ENCODE measurements around the gene DUSP22. TPM values are rescaled to one million over a fixed set of nuclear protein-coding genes. Genes with fewer than 3 reads are reported as not detected.

The DUSP22 gene
- total and polyA plus RNA-seq, 4 donors: 9.5 to 31.0 (median 20.1) TPM

- TF ChIP-seq CTCF (IDR thresholded peaks at IDR 0.05; ENCODE audit: low read depth, low read length, missing input control) (no peak), JUND (IDR thresholded peaks at IDR 0.05) (no peak), SP1 (IDR thresholded peaks at IDR 0.05) (no peak), NR2F2 (IDR thresholded peaks at IDR 0.05) (no peak), ATF3 (IDR thresholded peaks at IDR 0.05) (no peak), RAD21 (IDR thresholded peaks at IDR 0.05) (no peak)
Observed at GRCh38 chr6:331622-332521, 39.6 kb downstream of the DUSP22 start (continued).

DNA sequence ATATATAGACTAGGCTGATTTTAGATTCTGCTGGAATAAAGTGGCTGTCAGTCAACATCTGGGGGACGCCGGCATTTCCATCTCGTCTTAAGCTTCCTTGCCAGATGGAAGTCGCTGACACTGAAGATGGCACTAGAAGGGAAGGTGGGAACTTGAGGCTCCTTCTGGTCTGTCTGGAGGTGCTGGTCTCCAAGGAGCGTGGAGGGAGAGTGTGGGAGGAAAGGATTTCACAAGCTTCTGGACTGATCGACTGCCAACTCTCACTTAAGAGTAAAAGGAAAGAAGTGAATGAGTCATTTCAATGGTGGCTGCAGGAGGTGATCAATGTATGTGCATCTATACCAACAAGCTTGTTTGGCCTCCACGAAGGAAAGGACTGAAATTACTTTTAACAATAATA, 40.4 kb downstream of the DUSP22 start:
- no peak for DNase-seq (ENCODE audit: low spot score)
- Histone ChIP-seq H3K4me3 (ENCODE audit: low read depth in 1 of 3, low read length in 3 of 3) (no peak overlapping the region), H3K9me3 (ENCODE audit: control insufficient read depth in 4 of 4, low read length in 3 of 4) (no peaks in the 10 kb centered on the region), H3K27me3 (ENCODE audit: control insufficient read depth in 4 of 4, insufficient read depth in 4 of 4, low read length in 3 of 4) (no peaks in the 10 kb centered on the region), H3K4me1 (ENCODE audit: control insufficient read depth in 4 of 4, insufficient read depth in 4 of 4, low read length in 3 of 4) (no peaks in the 10 kb centered on the region), H3K36me3 (ENCODE audit: control insufficient read depth in 4 of 4, insufficient read depth in 3 of 4, low read depth in 1 of 4, low read length in 3 of 4) (no peaks in the 10 kb centered on the region), H3K9ac (ENCODE audit: low read depth in 1 of 2, low read length in 2 of 2) (no peak overlapping the region), H3K27ac (ENCODE audit: low read depth in 1 of 2, low read length in 2 of 2) (no peak overlapping the region)
- TF ChIP-seq CTCF (IDR thresholded peaks at IDR 0.05; ENCODE audit: low read depth, low read length, missing input control) (no peak), EGR1 (IDR thresholded peaks at IDR 0.05; ENCODE audit: low read depth in 2 of 2) (no peak), YY1 (IDR thresholded peaks at IDR 0.05) (no peak), HNF4G (IDR thresholded peaks at IDR 0.05) (no peak), TAF1 (conservative IDR thresholded peaks at IDR 0.05) (no peak), RXRA (IDR thresholded peaks at IDR 0.05) (no peak), SP1 (IDR thresholded peaks at IDR 0.05) (no peak), RAD21 (IDR thresholded peaks at IDR 0.05) (no peak)
- TF ChIP-seq, protein P1, sequence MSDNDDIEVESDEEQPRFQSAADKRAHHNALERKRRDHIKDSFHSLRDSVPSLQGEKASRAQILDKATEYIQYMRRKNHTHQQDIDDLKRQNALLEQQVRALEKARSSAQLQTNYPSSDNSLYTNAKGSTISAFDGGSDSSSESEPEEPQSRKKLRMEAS (IDR thresholded peaks at IDR 0.05): no peak
- TF ChIP-seq, protein P2, sequence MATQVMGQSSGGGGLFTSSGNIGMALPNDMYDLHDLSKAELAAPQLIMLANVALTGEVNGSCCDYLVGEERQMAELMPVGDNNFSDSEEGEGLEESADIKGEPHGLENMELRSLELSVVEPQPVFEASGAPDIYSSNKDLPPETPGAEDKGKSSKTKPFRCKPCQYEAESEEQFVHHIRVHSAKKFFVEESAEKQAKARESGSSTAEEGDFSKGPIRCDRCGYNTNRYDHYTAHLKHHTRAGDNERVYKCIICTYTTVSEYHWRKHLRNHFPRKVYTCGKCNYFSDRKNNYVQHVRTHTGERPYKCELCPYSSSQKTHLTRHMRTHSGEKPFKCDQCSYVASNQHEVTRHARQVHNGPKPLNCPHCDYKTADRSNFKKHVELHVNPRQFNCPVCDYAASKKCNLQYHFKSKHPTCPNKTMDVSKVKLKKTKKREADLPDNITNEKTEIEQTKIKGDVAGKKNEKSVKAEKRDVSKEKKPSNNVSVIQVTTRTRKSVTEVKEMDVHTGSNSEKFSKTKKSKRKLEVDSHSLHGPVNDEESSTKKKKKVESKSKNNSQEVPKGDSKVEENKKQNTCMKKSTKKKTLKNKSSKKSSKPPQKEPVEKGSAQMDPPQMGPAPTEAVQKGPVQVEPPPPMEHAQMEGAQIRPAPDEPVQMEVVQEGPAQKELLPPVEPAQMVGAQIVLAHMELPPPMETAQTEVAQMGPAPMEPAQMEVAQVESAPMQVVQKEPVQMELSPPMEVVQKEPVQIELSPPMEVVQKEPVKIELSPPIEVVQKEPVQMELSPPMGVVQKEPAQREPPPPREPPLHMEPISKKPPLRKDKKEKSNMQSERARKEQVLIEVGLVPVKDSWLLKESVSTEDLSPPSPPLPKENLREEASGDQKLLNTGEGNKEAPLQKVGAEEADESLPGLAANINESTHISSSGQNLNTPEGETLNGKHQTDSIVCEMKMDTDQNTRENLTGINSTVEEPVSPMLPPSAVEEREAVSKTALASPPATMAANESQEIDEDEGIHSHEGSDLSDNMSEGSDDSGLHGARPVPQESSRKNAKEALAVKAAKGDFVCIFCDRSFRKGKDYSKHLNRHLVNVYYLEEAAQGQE (IDR thresholded peaks at IDR 0.05): no peak
- 79% methylated on average over 7 of the region's 7 CpGs for WGBS
